GM19043 (cell line): Measurements from ENCODE around the gene TMEM271.

Experiments
- ATAC-seq: cut with Tn5 transposase; IDR thresholded peaks from one replicate; pipeline ENCODE4 v1.9.1; 2021; ENCODE audit warnings: low read depth; ENCODE audit not compliant: unreplicated experiment

Gene TMEM271

DNA sequence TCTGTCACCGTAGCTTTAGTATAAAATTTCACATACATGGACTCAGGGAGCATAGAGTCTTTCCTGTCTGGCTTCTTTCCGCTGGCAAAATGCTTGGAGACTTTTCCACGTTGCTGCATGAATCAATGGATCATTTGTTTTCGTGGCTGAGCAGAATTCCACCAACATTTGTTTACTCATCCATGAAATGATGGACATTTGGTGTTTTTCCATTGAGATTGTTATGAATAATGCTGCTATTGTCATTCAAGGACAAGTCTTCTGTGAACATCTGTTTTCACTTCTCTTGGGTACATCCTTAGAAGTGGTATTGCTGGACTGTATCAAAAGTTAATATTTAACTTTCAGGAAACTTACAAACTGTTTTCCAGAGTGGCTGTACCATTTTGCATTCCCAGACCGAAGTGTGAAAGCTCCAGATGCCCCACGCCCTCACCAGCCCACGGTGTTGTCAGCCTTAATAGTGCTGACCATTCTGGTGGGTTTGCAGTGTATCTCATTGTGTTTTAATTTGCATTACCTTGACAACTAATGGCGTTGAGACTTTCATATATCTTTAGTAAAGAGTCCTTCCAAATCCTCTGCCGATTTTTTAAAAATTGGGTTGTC, 5.8 kb upstream of the TMEM271 start:
- no peak for ATAC-seq

DNA sequence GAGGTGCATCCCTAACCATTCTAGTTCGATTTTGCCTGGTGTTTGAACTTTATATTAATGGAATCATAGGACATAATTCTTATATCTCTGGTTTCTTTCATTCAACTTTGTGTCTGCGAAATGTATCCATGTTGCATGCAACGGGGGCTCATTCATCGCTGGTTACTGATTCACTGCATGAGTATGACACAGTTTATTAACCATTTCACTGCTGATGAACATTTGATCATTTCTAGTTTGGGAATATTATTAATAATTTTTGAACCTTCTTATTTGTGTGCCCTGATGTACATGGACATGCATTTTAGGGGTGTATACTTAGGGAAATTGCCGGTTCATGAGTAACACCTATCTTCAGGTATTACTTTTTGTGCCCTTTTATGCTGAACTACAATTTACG, 5.1 kb upstream of the TMEM271 start:
- no peak for ATAC-seq

DNA sequence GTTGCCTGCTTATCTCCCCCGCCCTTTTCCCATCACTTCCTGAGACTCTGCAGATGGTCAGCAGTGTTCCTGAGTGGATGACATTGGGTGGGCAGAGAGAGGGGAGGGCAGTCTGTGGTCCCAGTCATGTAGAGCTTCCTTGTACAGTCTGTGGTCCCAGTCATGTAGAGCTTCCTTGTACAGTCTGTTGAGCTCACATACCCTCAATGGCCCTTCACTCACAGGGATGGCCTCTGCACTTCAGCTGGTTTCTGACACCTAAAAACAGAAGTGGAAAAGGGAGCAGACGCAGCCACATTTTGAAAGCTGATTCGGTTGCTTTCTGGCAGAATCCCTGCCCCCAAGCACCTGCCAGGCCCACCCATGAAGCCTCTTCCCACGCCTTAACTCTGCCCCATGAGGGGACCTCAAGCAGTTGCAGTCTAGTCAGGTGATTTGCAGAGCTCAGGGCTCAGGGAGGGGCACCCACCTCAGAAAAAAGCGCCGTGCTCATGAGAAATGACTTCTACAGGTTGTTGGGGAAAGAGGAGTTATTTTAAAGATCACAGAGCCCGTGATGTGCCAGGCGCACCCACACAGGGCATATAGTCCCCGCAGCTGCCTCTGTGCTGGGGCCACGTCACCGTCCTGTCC, 3.6 kb upstream of the TMEM271 start:
- no peak for ATAC-seq

DNA sequence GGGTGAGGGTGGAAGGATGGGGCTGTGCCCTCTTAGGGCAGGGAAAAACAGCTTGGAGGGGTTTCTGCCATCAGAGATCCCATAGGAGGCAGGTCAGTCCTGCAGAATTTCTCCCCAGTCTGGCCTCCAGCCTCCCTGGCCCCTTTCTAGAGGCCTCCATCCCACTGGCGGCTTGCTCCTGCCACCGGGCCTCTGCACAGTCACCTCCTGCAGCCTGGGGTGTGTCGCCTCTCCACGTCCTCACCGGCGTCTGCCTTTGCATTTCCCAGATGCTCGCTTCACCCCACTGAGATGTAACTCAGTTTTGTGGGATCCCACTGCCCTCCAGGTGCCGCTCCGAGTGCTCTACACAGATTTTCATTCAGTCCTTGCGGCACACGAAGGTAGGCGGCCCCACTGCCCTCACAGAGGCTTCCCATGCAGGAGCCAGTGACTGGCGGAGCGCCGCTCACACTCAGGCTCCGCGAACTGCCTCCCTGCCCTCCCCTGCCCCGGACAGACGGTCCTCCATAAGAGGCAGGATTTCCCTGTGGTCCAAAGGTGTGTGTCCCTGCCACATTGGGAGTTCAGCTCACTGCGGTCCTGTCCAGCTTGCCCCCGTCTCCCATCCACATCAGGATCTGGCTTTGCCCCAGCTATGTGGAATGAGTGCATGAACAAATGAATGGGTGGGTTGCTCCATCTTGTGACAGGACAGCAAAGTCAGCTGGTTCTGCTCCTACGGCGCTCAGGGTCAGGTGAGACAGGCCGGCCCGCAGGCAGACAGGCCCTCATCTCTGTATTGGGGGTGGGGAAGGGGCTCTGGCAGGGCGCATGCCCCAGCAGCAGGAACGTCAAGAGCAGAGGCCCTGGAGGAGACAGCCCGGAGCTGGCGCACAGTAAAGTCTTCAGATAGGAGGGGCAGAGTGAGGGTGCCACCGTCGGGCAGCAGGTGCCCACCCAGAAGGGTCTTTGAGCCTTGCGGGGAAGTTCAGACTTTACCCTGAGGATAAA, 2.7 kb upstream of the TMEM271 start:
- ATAC-seq: no peak

DNA sequence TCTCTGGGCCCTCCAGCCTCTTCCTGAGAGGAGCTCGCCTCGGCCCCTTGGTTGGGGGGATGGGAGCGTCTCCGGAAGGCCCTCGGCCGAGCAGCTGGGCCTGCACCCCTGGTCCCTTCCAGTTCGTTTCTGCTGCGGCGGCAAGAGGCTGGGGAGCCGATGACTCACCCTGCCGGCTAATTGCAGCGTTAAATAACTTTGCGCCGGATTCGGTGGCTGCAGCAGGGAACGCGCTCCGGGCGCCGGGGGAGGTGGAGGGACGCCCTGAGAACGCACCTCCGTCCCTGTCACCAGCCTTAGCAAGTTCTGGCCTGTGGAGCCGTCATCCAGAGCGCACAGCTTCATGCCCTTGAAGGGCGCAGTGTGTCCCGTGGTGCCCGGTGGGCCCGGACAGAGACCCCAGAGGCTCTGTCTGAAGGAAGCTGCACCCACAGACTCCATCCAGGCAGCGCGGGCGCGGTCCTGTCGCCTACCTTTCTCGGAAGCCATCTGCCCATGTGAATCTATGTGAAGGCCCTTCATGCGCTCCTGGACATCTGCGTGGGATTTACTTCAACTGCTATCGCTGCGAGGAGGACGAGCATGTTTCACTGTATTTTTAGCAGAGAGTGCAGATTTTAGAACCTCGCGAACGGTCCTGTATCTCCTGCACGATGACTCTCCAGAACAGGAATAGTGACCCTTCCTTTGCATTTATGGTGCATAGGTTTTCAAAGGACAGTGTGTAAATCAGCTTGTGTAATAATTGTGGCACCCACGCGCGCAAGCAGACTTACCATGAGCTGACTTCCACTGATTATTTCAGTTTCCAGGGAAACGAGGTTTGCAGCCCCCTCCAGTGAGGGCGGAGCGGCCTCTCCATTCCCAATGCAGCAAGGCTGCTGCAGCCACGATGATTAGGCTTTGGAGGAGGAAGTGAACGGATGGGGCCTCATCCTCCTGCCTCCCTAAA, 1.7 kb upstream of the TMEM271 start:
- ATAC-seq: no peak

DNA sequence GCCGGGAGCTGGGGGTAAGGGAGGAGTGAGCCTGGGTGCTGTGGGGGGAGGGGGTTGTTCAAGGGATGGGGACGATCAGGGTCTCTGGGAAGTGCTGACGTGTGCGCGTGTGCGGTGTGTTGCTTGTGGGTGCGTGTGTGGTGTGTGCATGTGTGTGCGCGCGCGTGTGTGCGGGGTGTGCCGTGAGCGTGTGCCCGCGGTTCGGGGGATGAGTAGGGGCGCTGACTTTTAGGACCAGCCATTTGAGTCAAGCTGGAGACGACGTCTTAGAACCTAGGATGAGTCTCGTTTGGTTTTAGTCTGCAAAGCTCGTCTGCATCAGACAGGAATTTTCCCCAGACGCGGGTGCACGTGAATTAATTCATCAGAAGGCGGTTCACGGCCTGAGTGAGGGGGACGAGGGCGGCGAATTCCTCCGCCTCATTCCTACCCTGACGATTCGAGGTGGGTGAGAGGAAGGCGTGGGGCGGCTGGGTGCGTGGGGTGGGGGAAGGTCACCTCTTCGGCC, 950 bp upstream of the TMEM271 start:
- ATAC-seq: no peak

DNA sequence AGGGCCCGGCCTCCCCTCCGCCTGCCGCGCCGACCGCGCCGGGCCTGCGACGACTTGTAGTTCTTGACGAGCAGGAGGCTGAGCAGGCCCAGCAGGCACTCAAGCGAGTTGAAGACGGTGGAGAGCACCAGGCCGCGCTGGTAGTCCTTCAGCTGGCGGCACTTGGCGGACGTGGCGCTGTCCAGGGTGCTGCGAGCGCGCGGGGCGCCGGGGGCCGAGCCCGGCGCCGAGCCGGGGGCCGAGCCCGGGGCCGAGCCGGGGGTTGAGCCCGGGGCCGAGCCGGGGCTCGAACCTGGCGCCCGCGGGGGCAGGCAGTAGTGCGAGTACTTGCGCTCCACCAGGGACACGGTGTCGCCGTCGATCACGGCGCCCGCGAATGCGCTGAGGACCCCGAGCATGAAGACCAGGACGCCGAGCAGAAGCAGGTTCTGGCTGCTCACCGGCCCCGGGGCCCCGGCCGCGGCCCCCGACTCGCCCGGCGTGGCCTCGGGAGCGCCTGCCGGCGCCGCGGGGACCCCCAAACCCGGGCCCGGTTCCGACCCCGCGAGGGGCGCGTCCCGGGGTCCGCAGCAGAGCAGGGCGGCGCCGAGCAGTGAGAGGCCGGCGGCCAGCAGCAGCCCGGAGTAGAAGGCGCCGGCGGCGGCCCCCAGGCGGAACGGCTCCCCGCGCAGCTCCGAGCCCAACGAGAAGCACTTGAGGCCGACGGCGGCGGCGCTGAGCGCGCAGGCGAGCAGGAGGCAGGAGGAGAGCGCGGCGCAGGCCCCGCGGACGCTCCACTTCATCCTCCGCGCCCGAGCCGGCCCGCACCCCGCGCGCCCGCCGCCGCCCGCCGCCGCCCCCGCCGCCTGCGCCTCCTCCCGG, 584 bp downstream of the TMEM271 start:
- ATAC-seq: no peak

DNA sequence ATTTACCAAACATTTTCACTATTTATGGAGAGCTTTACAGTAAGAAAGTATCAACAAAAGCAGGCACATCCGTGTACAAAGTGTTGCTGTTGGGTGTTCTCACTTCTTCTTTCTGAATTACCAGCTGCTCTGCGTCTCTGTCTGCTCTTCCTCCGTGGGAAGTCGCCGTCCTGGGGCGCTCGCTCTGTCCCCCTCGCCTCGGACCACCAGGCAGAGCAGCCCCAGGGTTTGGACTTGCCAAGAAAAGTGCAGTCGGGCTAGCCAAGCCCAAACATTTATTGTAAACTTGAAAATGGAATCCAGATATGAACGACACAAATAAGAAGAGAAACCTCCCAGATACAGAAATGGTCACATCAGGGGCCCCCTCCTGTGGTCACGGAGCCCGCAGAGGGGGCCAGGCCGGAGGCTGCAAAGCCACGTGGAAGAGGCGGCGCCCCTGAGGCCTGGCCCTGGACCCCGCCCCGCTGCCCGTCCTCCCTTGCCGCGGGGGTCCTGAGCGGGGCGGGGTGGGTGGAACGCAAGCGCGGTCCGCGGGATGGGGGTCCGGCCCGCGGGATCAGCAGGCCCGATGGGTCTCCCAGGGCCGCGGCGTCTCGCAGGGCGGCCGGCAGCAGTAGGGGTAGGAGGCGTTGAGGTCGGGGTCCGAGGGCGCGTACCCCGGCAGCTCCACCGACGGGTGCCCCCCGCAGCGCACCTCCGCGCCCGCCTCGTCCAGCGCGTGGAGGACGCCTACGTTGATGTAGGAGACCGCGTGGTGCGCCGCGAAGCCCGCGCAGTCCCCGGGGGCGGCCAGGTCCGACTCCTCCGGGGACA, 1.5 kb downstream of the TMEM271 start:
- ATAC-seq: no peak

DNA sequence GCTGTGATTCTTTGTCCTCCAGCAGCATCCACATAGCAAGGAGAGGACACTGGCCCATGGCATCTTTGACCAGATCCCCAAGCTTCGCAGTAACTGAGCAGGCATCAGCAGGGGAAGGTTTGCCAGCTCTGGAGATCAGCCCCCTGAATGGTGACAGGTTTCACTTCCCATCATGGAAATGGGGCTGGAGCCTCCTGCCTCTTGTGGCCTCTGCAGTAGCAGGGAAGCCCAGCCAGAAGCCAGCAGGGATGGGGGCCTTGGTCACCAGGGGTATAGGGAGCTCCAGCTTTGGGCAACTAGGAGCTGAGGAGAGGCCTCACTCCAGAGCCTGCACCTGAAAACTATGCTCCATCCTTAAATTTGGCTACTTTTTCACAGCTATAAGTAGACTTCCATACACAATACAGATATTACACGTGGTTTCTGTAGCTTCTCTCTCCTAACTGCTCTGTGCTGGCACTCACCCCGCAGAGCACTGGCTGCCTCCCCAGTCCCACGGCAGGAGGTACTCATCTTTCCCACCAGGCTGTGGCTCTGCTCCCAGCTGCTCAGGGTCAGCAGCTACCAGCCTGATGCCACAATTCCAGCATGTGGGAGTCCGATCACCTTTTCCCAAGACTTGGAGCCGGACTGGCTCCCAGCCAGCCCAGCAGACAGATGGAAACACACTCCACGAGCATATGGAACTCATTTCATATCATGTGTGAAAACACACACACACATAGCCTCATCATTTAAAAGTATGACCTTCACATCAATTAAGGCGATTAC, 2.8 kb downstream of the TMEM271 start:
- no peak for ATAC-seq

DNA sequence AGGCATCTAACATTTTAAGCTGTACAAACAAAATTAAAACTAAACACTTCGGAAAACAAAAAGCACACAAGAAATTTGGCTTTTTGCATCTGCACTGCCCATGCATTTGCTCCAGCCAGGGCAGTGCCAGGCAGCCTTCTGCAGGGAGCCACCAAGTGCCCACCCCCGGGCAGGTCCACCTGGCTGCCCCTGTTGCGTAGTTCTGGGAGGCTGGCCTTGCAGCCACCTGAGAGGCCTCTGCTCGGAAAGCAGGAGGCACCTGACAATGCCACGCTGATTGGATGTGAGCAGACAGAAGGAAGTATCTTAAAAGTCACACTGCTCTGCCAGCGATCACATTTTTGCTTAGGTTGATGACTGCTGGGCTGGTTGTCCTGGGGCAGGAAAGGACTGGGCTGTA, 3.5 kb downstream of the TMEM271 start:
- ATAC-seq: no peak

DNA sequence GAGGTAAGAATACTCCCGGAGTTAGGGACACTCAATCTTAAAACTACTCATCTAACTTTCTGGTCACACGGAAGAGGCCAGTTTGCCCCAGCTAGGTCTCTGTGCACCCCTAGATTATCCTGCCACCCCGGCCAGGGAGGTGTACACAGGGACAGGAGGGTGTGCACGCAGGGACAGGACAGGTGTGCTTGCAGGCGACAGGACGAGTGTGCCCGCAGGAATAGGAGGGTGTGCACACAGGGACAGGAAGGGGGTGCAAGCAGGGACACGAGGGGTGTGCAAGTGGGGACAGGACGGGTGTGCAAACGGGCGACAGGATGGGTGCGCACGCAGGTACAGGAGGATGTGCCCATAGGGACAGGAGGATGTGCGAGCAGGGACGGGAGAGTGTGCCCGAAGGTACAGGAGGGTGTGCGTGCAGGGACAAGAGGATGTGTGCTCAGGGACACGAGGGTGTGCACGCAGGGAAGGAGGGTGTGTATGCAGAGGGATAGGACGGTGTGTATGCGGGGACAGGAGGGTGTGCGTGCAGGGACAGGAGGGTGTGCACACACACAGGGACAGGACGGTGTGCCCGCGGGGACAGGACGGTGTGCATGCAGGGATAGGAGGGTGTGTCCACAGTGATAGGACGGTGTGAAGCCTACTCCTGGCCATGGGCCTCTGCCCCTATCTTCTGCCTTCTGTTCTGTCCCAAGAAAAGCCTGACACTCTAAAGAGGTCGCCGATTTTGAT, 4.1 kb downstream of the TMEM271 start:
- ATAC-seq: no peak

DNA sequence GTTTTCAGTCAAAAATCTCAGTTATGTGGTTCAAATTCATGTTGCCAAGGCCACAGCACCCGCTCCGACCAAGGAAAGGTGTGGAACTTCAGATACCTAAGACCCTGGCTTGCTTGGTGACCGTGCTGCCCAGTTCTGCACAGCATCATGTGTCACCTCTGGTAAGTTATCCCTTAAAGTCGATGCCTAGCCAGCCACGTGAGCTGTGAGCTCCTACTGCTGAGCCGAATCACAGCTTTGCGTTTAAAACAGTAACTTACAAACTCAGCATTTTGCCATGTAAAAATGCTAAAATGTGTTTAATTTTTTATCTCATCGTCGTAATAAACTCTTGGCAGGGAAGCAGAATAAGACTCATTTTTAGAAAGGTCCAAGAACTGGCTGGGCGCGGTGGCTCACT, 5.3 kb downstream of the TMEM271 start:
- ATAC-seq: no peak

DNA sequence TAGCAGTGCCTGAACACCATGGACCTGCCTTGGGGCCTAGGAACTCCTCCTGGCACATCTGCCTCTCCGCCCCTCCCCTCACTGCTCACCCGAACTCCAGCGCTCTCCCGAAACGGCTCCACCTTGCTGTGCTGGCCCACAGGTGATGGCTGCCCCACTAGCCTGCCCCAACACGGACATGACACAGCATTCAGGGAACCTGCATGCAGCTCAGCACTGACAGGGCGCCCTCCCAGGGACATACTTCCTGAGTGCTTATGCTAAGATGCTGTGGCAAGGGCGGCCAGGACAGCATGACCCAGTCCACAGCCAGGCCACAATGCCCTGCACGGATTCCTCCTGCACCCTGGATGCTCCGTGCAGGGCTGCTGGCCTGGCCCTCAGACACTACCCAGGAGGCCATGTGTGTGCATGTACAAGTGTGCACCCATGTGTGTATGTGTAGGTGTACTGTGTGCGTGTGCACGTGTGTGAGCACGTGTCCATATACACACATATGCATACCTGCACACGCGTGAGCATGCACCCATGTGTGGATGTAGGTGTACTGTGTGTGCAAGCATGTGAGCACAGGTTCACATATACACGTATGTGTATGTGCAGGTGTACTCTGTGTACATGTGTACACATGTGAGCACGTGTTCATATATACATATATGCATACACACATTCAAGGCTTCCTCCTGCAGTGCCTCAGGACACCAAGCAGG, 6.0 kb downstream of the TMEM271 start:
- ATAC-seq: no peak

DNA sequence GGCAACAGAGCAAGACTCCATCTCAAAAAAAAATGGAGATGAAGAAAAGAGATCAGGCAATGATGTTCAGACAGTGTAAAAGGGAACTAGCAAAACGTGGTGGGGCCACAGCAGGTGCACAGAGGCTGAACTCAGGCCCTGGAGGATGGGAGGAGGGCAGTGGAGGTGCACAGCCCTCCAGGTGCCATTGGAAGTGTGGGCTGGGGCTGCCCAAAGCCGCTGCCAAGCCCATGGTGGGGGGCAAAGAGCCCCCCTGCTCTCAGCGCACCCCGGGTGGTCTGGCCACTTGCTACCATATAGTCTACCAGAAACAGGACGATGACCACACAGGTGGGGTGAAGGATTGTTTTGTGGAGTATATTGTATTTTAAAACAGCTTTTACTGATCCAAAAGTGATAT, 7.1 kb downstream of the TMEM271 start:
- no peak for ATAC-seq

DNA sequence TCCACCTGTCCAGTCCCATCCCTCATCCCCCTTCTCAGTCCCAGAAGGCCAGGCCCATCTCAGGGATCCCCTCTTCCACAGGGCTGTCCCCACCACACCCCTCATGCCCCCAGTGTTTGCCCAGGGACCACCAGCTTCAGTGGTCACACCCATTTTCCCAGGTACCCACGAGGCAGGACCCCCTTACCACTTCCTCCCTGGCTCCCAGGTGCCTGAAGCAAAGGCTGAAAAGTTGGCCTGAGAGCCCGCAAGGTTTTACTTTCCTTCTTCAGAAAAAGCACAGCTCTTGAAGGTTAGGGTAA, 7.8 kb downstream of the TMEM271 start:
- ATAC-seq: no peak

DNA sequence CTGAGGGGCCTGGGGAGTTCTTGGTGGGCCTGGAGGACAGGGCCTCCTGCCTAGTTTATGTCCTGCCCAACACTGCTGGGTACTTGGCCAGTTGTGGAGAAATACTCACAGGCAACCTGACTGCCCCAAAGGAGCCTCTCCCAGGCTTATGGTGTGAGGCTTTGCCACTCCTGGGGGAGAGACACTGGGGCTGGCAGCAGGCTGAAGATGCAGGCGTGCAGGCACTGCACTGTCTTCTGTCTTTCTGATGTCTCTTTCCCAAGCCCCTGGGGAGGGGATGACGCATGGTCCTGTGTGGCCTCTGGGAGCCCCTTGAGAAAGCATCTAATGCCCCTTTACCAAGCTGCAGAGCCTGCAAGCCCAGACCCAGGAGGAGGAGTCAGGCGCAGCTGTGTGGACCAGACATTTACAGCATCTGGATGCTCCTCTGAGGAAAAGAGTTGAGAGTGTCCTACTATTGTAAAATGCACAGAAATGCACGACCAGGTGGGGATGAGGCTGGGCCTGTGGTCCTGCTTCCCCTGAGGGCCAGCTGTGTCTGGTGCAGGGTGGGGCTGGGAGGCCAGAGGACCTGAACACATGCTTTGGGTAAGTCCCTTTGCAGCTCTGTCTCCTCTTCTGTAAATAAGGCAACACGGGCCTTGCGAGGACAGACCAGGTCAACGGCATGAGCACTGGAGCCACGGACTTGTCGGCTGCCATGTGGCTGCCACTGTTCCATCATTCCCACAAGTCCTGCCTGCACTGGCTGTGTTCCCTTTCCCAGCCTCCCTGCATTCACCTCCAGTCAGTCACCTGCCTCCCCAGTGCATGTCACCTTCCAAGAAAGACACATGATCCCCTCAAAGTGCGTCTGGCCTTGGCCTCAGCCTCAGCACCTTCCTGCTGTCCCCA, 8.4 kb downstream of the TMEM271 start:
- ATAC-seq: no peak
